ENCODE data around the gene EPB42.

DNA sequence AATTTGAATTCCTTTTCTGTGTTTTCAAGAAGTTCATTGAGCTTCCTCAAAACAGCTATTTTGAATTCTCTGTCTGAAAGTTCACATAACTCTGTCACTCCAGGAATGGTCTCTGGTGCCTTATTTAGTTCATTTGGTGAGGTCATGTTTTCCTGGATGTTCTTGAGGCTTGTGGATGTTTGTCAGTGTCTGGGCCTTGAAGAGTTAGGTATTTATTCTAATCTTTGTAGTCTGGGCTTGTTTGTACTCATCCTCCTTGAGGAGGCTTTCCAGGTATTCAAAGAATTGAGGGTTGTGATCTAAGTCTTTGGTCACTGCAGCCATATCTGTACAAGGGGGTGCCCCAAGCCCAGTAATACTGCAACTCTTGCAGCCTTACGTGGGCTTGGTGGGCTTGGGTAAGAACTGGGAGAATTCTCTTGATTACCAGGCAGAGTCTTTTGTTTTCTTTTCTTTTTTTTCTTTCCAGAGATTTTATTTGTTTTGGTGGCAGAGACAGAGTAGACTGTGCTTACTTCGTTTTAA is 55.0 kb downstream of the EPB42 start:
- TF ChIP-seq, protein P1, sequence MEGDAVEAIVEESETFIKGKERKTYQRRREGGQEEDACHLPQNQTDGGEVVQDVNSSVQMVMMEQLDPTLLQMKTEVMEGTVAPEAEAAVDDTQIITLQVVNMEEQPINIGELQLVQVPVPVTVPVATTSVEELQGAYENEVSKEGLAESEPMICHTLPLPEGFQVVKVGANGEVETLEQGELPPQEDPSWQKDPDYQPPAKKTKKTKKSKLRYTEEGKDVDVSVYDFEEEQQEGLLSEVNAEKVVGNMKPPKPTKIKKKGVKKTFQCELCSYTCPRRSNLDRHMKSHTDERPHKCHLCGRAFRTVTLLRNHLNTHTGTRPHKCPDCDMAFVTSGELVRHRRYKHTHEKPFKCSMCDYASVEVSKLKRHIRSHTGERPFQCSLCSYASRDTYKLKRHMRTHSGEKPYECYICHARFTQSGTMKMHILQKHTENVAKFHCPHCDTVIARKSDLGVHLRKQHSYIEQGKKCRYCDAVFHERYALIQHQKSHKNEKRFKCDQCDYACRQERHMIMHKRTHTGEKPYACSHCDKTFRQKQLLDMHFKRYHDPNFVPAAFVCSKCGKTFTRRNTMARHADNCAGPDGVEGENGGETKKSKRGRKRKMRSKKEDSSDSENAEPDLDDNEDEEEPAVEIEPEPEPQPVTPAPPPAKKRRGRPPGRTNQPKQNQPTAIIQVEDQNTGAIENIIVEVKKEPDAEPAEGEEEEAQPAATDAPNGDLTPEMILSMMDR (conservative IDR thresholded peaks at IDR 0.05; ENCODE audit: low read depth, low read length): no peak
- TF ChIP-seq EZH2phosphoT487 (IDR thresholded peaks at IDR 0.05; ENCODE audit: borderline replicate concordance, low read length): no peak
- TF ChIP-seq EZH2 (IDR thresholded peaks at IDR 0.05; ENCODE audit: low read length, unreplicated experiment): no peak

Measured in PC-3 (cell line).